Measurements from ENCODE around the gene CLDN3.
"Not testable (repeated sequence)": the region's sequence is repeated elsewhere in the genome, so short reads cannot be mapped to it uniquely, and the experiment has no call there.

Gene CLDN3

GRCh38 chr7:73770002-73770859 is at the start of gene CLDN3:
Gene CLDN3, minus strand, starts transcription at chr7:73770270. Its CDS starts 221 bp downstream, at chr7:73770049.
- no peak for DNase-seq

GRCh38 chr7:73817121-73817520 is 47.1 kb upstream of the CLDN3 start:
- no peak for DNase-seq

GRCh38 chr7:73815436-73815835 is 45.4 kb upstream of the CLDN3 start:
- no peak for DNase-seq

- no peak for DNase-seq
Measured at GRCh38 chr7:73812996-73813395, 42.9 kb upstream of the CLDN3 start.

- peak; percentile 48 for DNase-seq
Measured at GRCh38 chr7:73811760-73812168, 41.7 kb upstream of the CLDN3 start.

GRCh38 chr7:73810998-73811360 is 40.9 kb upstream of the CLDN3 start:
- DNase-seq = no peak

- DNase-seq = no peak
Measured at GRCh38 chr7:73809467-73809951, 39.4 kb upstream of the CLDN3 start.

GRCh38 chr7:73802459-73802858 is 32.4 kb upstream of the CLDN3 start:
- DNase-seq = no peak

GRCh38 chr7:73801577-73801976 is 31.5 kb upstream of the CLDN3 start:
- no peak for DNase-seq

- no peak for DNase-seq
Measured at GRCh38 chr7:73799282-73800141, 29.4 kb upstream of the CLDN3 start.

- DNase-seq = not testable (repeated sequence)
Measured at GRCh38 chr7:73797176-73797575, 27.1 kb upstream of the CLDN3 start.

- DNase-seq = not testable (repeated sequence)
Measured at GRCh38 chr7:73796656-73797055, 26.6 kb upstream of the CLDN3 start.

- not testable (repeated sequence) for DNase-seq
Measured at GRCh38 chr7:73795188-73795587, 25.1 kb upstream of the CLDN3 start.

- not testable (repeated sequence) for DNase-seq
Measured at GRCh38 chr7:73791170-73791690, 21.2 kb upstream of the CLDN3 start.

GRCh38 chr7:73789051-73789450 is 19.0 kb upstream of the CLDN3 start:
- no peak for DNase-seq

- DNase-seq = not testable (repeated sequence)
Measured at GRCh38 chr7:73787786-73788048, 17.6 kb upstream of the CLDN3 start.

- DNase-seq = no peak
Measured at GRCh38 chr7:73786588-73786987, 16.5 kb upstream of the CLDN3 start.

- no peak for DNase-seq
Measured at GRCh38 chr7:73779517-73779916, 9.4 kb upstream of the CLDN3 start.

- DNase-seq = no peak
Measured at GRCh38 chr7:73778801-73779389, 8.8 kb upstream of the CLDN3 start.

- peak; percentile 50 for DNase-seq
Measured at GRCh38 chr7:73774923-73775322, 4.9 kb upstream of the CLDN3 start.

- no peak for DNase-seq
Measured at GRCh38 chr7:73773700-73774517, 3.8 kb upstream of the CLDN3 start.
